ENCODE results near the gene LPP. TPM values are rescaled to one million over a fixed set of nuclear protein-coding genes. Genes with fewer than 3 reads are reported as not detected.

Gene LPP
- total RNA-seq, 1 experiment from 2014 or later, result 120 TPM

- Mint-ChIP-seq H3K36me3 (ENCODE audit: insufficient read depth, unreplicated experiment) (peaks cover 6% of the 10 kb centered on the region), H3K27me3 (ENCODE audit: insufficient read depth, unreplicated experiment) (no peaks in the 10 kb centered on the region), H3K4me3 (ENCODE audit: unreplicated experiment) (no peak overlapping the region), H3K4me1 (ENCODE audit: low read depth, unreplicated experiment) (peaks cover 18% of the 10 kb centered on the region), H3K27ac (ENCODE audit: unreplicated experiment) (no peak overlapping the region), H3K9me3 (ENCODE audit: unreplicated experiment) (no peaks in the 10 kb centered on the region)
- Histone ChIP-seq H3K36me3 (ENCODE audit: control insufficient read depth, insufficient read depth, low read length) (no peaks in the 10 kb centered on the region), H3K27me3 (replicated peaks; ENCODE audit: control insufficient read depth, insufficient read depth, low read length) (no peaks in the 10 kb centered on the region), H3K4me3 (ENCODE audit: low read depth, low read length) (no peak overlapping the region), H3K9me3 (no peaks in the 10 kb centered on the region), H3K4me1 (no peaks in the 10 kb centered on the region)
- no peak for DNase-seq
- intact Hi-C loops (cut with micrococcal nuclease; ENCODE audit: unreplicated experiment), result no loop called here
- CTCF ChIA-PET, result no interaction called here
- TF ChIP-seq, protein P1, sequence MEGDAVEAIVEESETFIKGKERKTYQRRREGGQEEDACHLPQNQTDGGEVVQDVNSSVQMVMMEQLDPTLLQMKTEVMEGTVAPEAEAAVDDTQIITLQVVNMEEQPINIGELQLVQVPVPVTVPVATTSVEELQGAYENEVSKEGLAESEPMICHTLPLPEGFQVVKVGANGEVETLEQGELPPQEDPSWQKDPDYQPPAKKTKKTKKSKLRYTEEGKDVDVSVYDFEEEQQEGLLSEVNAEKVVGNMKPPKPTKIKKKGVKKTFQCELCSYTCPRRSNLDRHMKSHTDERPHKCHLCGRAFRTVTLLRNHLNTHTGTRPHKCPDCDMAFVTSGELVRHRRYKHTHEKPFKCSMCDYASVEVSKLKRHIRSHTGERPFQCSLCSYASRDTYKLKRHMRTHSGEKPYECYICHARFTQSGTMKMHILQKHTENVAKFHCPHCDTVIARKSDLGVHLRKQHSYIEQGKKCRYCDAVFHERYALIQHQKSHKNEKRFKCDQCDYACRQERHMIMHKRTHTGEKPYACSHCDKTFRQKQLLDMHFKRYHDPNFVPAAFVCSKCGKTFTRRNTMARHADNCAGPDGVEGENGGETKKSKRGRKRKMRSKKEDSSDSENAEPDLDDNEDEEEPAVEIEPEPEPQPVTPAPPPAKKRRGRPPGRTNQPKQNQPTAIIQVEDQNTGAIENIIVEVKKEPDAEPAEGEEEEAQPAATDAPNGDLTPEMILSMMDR (IDR thresholded peaks at IDR 0.05; ENCODE audit: insufficient read depth in 1 of 2, low read depth in 1 of 2, low read length in 1 of 2, severe bottlenecking in 1 of 2, unreplicated experiment in 1 of 2), result no peak
- BruUV-seq (replicated peaks), result no TSS peak
- POLR2A ChIA-PET, result no interaction called here
Measured at GRCh38 chr3:188769831-188770230, 615.9 kb downstream of the LPP start.

DNA sequence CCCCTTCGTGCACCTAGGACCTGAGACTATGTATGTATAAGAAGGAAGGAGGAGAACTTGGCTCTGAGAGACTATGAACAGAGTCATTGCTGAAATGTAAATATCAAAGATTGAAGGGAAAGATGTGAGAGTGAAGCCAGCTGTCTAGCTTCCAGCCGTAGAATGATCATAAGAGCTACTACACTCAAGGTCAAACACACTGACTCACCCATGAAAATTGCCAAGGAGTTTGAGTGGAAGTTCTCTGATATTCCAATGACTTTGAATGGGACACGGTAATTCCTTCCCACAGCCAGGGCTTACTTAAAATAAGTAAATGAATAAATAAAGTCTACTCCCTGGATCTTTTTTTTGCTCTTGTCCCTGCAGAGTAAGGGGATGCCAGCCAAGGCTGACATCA lies 618.9 kb downstream of the LPP start:
- H3K27me3 Mint-ChIP-seq (ENCODE audit: insufficient read depth, unreplicated experiment), result no peaks in the 10 kb centered on the region

GRCh38 chr3:188775412-188775811 lies 621.5 kb downstream of the LPP start:
- POLR2A ChIA-PET, result no interaction called here
- no peak overlapping the region for H3K4me3 ChIP-seq (ENCODE audit: low read depth, low read length)
- TF ChIP-seq, protein P1 (IDR thresholded peaks at IDR 0.05; ENCODE audit: insufficient read depth in 1 of 2, low read depth in 1 of 2, low read length in 1 of 2, severe bottlenecking in 1 of 2, unreplicated experiment in 1 of 2), result no peak
- Mint-ChIP-seq H3K36me3 (ENCODE audit: insufficient read depth, unreplicated experiment) (no peaks in the 10 kb centered on the region), H3K4me1 (ENCODE audit: low read depth, unreplicated experiment) (peaks cover 29% of the 10 kb centered on the region), H3K27ac (ENCODE audit: unreplicated experiment) (peak overlapping the region; percentile 45), H3K27me3 (ENCODE audit: insufficient read depth, unreplicated experiment) (no peaks in the 10 kb centered on the region), H3K9me3 (ENCODE audit: unreplicated experiment) (no peaks in the 10 kb centered on the region), H3K4me3 (ENCODE audit: unreplicated experiment) (no peak overlapping the region)
- H3K4me1 ChIP-seq, result no peaks in the 10 kb centered on the region
- no peak for DNase-seq
- no peaks in the 10 kb centered on the region; the same call in 1 of the 2 replicates for H3K9me3 ChIP-seq
- BruUV-seq (replicated peaks), result no TSS peak
- intact Hi-C loops (cut with micrococcal nuclease; ENCODE audit: unreplicated experiment), result no loop called here
- no peaks in the 10 kb centered on the region for H3K27me3 ChIP-seq (replicated peaks; ENCODE audit: control insufficient read depth, insufficient read depth, low read length)
- no peaks in the 10 kb centered on the region for H3K36me3 ChIP-seq (ENCODE audit: control insufficient read depth, insufficient read depth, low read length)
- CTCF ChIA-PET, result no interaction called here

More for the DNA sequence above, 618.9 kb downstream of the LPP start:
- H3K4me1 ChIP-seq, result no peaks in the 10 kb centered on the region
- H3K36me3 ChIP-seq (ENCODE audit: control insufficient read depth, insufficient read depth, low read length), result no peaks in the 10 kb centered on the region
- Mint-ChIP-seq H3K27ac (ENCODE audit: unreplicated experiment) (no peak overlapping the region), H3K9me3 (ENCODE audit: unreplicated experiment) (no peaks in the 10 kb centered on the region), H3K36me3 (ENCODE audit: insufficient read depth, unreplicated experiment) (peaks cover under 1% of the 10 kb centered on the region), H3K4me1 (ENCODE audit: low read depth, unreplicated experiment) (peaks cover 29% of the 10 kb centered on the region), H3K4me3 (ENCODE audit: unreplicated experiment) (no peak overlapping the region)
- H3K9me3 ChIP-seq, result no peaks in the 10 kb centered on the region; the same call in 1 of the 2 replicates
- intact Hi-C loops (cut with micrococcal nuclease; ENCODE audit: unreplicated experiment), result no loop called here
- no peak overlapping the region for H3K4me3 ChIP-seq (ENCODE audit: low read depth, low read length)
- ChIA-PET POLR2A (no interaction called here), CTCF (no interaction called here)
- TF ChIP-seq, protein P1 (IDR thresholded peaks at IDR 0.05; ENCODE audit: insufficient read depth in 1 of 2, low read depth in 1 of 2, low read length in 1 of 2, severe bottlenecking in 1 of 2, unreplicated experiment in 1 of 2), result no peak
- no peaks in the 10 kb centered on the region for H3K27me3 ChIP-seq (replicated peaks; ENCODE audit: control insufficient read depth, insufficient read depth, low read length)
- no TSS peak for BruUV-seq (replicated peaks)
- no peak for DNase-seq

Measured in Caco-2 (cell line).